Nephron (organoid): ENCODE data around the gene DUSP28.

ENCODE experiments used
- H3K27ac Mint-ChIP-seq, 3 experiments: 2 replicates each; pipeline ENCODE4 v1.8.0; 2020; ENCODE audit warnings: mixed read lengths in 3 of 3, mild to moderate bottlenecking in 2 of 3, moderate library complexity in 1 of 3
- H3K27me3 Mint-ChIP-seq: 2 replicates; pipeline ENCODE4 v1.8.0; 2021; ENCODE audit warnings: low read depth, mild to moderate bottlenecking, moderate library complexity, mixed read lengths
- H3K36me3 Mint-ChIP-seq: 2 replicates; pipeline ENCODE4 v1.8.0; 2020; ENCODE audit warnings: low read depth, mixed read lengths
- H3K4me1 Mint-ChIP-seq: 2 replicates; pipeline ENCODE4 v1.8.0; 2020; ENCODE audit warnings: mixed read lengths
- H3K4me3 Mint-ChIP-seq, 3 experiments: 2 replicates each; pipeline ENCODE4 v1.8.0; 2020; ENCODE audit warnings: mild to moderate bottlenecking in 3 of 3, mixed read lengths in 3 of 3, moderate library complexity in 2 of 3
- H3K9me3 Mint-ChIP-seq: 2 replicates; pipeline ENCODE4 v1.8.0; 2020; ENCODE audit warnings: mixed read lengths
- CTCF ChIP-seq, 3 experiments: fragments of 200-600 bp; sonication (generic); IDR thresholded peaks; one replicate each; pipeline ENCODE4 v1.5.0; 2021; ENCODE audit warnings: antibody characterized with exemption in 3 of 3; ENCODE audit not compliant: unreplicated experiment in 3 of 3

The DUSP28 gene

GRCh38 chr2:240572141-240573031 lies 12.2 kb downstream of the DUSP28 start:
- Mint-ChIP-seq H3K27me3 (peaks cover 5% of the 10 kb centered on the region), H3K27ac (no peak overlapping the region), H3K4me3 (no peak overlapping the region), H3K9me3 (no peaks in the 10 kb centered on the region), H3K36me3 (no peaks in the 10 kb centered on the region), H3K4me1 (peaks cover 6% of the 10 kb centered on the region)
- TF ChIP-seq CTCF (IDR thresholded peaks at IDR 0.05; ENCODE audit: unreplicated experiment in 3 of 3), result no peak

GRCh38 chr2:240573071-240573515 lies 12.9 kb downstream of the DUSP28 start:
- no peak for TF ChIP-seq CTCF (IDR thresholded peaks at IDR 0.05; ENCODE audit: unreplicated experiment in 3 of 3)
- H3K4me1 Mint-ChIP-seq, result no peaks in the 10 kb centered on the region
- no peaks in the 10 kb centered on the region for H3K27me3 Mint-ChIP-seq
- H3K9me3 Mint-ChIP-seq, result no peaks in the 10 kb centered on the region
- H3K36me3 Mint-ChIP-seq, result no peaks in the 10 kb centered on the region
- H3K4me3 Mint-ChIP-seq, result no peak overlapping the region
- no peak overlapping the region for H3K27ac Mint-ChIP-seq

- H3K36me3 Mint-ChIP-seq, result no peaks in the 10 kb centered on the region
- no peaks in the 10 kb centered on the region for H3K4me1 Mint-ChIP-seq
- no peaks in the 10 kb centered on the region for H3K9me3 Mint-ChIP-seq
- H3K27ac Mint-ChIP-seq, result no peak overlapping the region
- TF ChIP-seq CTCF (IDR thresholded peaks at IDR 0.05; ENCODE audit: unreplicated experiment in 3 of 3), result no peak
- H3K27me3 Mint-ChIP-seq, result no peaks in the 10 kb centered on the region
- no peak overlapping the region for H3K4me3 Mint-ChIP-seq
These were observed 13.6 kb downstream of the DUSP28 start for GRCh38 chr2:240573516-240574385.

GRCh38 chr2:240574386-240575100 lies 14.4 kb downstream of the DUSP28 start:
- H3K27me3 Mint-ChIP-seq, result no peaks in the 10 kb centered on the region
- no peaks in the 10 kb centered on the region for H3K4me1 Mint-ChIP-seq
- TF ChIP-seq CTCF (IDR thresholded peaks at IDR 0.05; ENCODE audit: unreplicated experiment in 3 of 3), result no peak
- H3K4me3 Mint-ChIP-seq, result no peak overlapping the region
- H3K27ac Mint-ChIP-seq, result no peak overlapping the region
- H3K9me3 Mint-ChIP-seq, result no peaks in the 10 kb centered on the region
- no peaks in the 10 kb centered on the region for H3K36me3 Mint-ChIP-seq

- H3K4me3 Mint-ChIP-seq, result no peak overlapping the region
- no peaks in the 10 kb centered on the region for H3K9me3 Mint-ChIP-seq
- H3K27me3 Mint-ChIP-seq, result no peaks in the 10 kb centered on the region
- TF ChIP-seq CTCF (IDR thresholded peaks at IDR 0.05; ENCODE audit: unreplicated experiment in 3 of 3), result no peak
- peaks cover 5% of the 10 kb centered on the region for H3K36me3 Mint-ChIP-seq
- H3K27ac Mint-ChIP-seq, result no peak overlapping the region
- H3K4me1 Mint-ChIP-seq, result no peaks in the 10 kb centered on the region
These were observed 15.2 kb downstream of the DUSP28 start for GRCh38 chr2:240575101-240575965.
